SK-N-SH (cell line): ENCODE results near the gene RAMP1. TPM values are rescaled to one million over a fixed set of nuclear protein-coding genes. Genes with fewer than 3 reads are reported as not detected.

ENCODE experiments used
- CTCF ChIA-PET: fragments of 300-600, 350-600 bp; formaldehyde crosslinking; extraction: SDS; loops from one replicate; lab custom pipeline; 2021; lab: Yijun Ruan, JAX
- POLR2A ChIA-PET: fragments of 350-600 bp; sonication (Branson Sonifier 250); formaldehyde crosslinking; extraction: SDS; loops from one replicate; lab custom pipeline; 2020; ENCODE audit warnings: antibody characterized with exemption, inconsistent platforms; lab: Yijun Ruan, JAX
- DNase-seq: peaks from one replicate; pipeline ENCODE4 v3.0.0; 2012
- H2AFZ ChIP-seq: fragments of 200-600 bp; sonication (generic); 2 replicates; pipeline ENCODE4 v1.8.1; 2016; ENCODE audit warnings: antibody characterized with exemption, mild to moderate bottlenecking, low read depth
- H3F3A ChIP-seq: fragments of 200-600 bp; sonication (generic); replicated peaks from 2 replicates; pipeline ENCODE3; 2016; ENCODE audit warnings: antibody characterized with exemption, mild to moderate bottlenecking; ENCODE audit not compliant: insufficient read depth
- H3K27ac ChIP-seq, 2 experiments: fragments of 200-500 bp in 1 of 2; fragments of 200-600 bp in 1 of 2; sonication (Bioruptor generic) in 1 of 2; sonication (generic), shearing (Covaris generic) in 1 of 2; 2 replicates each; pipeline versions ENCODE4 v1.5.1 to v1.6.1; 2014 to 2016; ENCODE audit warnings: low read depth in 2 of 2, inconsistent platforms in 1 of 2, low read length in 1 of 2, mild to moderate bottlenecking in 1 of 2, mixed read lengths in 1 of 2
- H3K27me3 ChIP-seq: fragments of 200-600 bp; sonication (generic), shearing (Covaris generic); 2 replicates; pipeline ENCODE4 v1.6.1; 2016; ENCODE audit warnings: mixed run types; ENCODE audit not compliant: insufficient read depth
- H3K36me3 ChIP-seq, 2 experiments: fragments of 200-500 bp in 1 of 2; fragments of 200-600 bp in 1 of 2; sonication (Bioruptor generic) in 1 of 2; sonication (generic) in 1 of 2; replicated peaks in 1 of 2; 2 replicates each; pipeline versions ENCODE3 to v1.5.1; 2014 to 2016; ENCODE audit warnings: low read length in 1 of 2, mild to moderate bottlenecking in 1 of 2; ENCODE audit not compliant: insufficient read depth in 2 of 2, control insufficient read depth in 1 of 2
- H3K4me1 ChIP-seq, 2 experiments: fragments of 200-500 bp in 1 of 2; fragments of 200-600 bp in 1 of 2; sonication (Bioruptor generic) in 1 of 2; sonication (generic), shearing (Covaris generic) in 1 of 2; 2 replicates each; pipeline versions ENCODE4 v1.5.1 to v1.6.1; 2014 to 2016; ENCODE audit warnings: low read depth in 1 of 2, low read length in 1 of 2, mixed run types in 1 of 2; ENCODE audit not compliant: insufficient read depth in 2 of 2, control insufficient read depth in 1 of 2
- H3K4me2 ChIP-seq: fragments of 200-600 bp; sonication (generic), shearing (Covaris generic); 2 replicates; pipeline ENCODE4 v1.6.1; 2017; ENCODE audit warnings: mixed run types
- H3K4me3 ChIP-seq, 2 experiments: fragments of 200-500 bp in 1 of 2; fragments of 200-600 bp in 1 of 2; sonication (Bioruptor generic) in 1 of 2; sonication (generic), shearing (Covaris generic) in 1 of 2; 2 replicates each; pipeline versions ENCODE4 v1.5.1 to v1.8.1; 2014 to 2016; ENCODE audit warnings: low read depth in 2 of 2, inconsistent platforms in 1 of 2, low read length in 1 of 2, mild to moderate bottlenecking in 1 of 2, mixed read lengths in 1 of 2, moderate library complexity in 1 of 2
- H3K79me2 ChIP-seq: fragments of 200-600 bp; sonication (generic); 2 replicates; pipeline ENCODE4 v1.8.1; 2017; ENCODE audit warnings: mild to moderate bottlenecking; ENCODE audit not compliant: insufficient read depth
- H3K9ac ChIP-seq: fragments of 200-600 bp; sonication (generic); 2 replicates; pipeline ENCODE4 v1.6.1; 2017; ENCODE audit warnings: mixed run types
- H3K9me2 ChIP-seq: fragments of 200-600 bp; sonication (generic); 2 replicates; pipeline ENCODE4 v1.6.1; 2017; ENCODE audit warnings: mixed run types
- H3K9me3 ChIP-seq: fragments of 200-600 bp; sonication (generic); 2 replicates; pipeline ENCODE4 v1.6.1; 2017; ENCODE audit warnings: mixed run types, mild to moderate bottlenecking, moderate library complexity
- H4K20me1 ChIP-seq: fragments of 200-600 bp; sonication (generic); 2 replicates; pipeline ENCODE4 v1.6.1; 2017; ENCODE audit warnings: mild to moderate bottlenecking, mixed run types; ENCODE audit not compliant: insufficient read depth
- CTCF ChIP-seq: fragments of 200-600 bp; sonication (generic); IDR thresholded peaks from 2 replicates; pipeline ENCODE4 v1.6.1; 2017; ENCODE audit warnings: antibody characterized with exemption, mild to moderate bottlenecking, moderate library complexity
- ELF1 ChIP-seq: IDR thresholded peaks from 2 replicates; pipeline ENCODE4 v1.4.0; 2012
- EZH2phosphoT487 ChIP-seq: fragments of 200-600 bp; sonication (generic); IDR thresholded peaks from 2 replicates; pipeline ENCODE4 v1.6.1; 2017; ENCODE audit warnings: low read depth, mixed run types, mild to moderate bottlenecking, antibody characterized with exemption, moderate library complexity, borderline replicate concordance
- FOXJ3 ChIP-seq: sonication (generic); formaldehyde crosslinking; IDR thresholded peaks from 2 replicates; pipeline ENCODE4 v1.5.1; 2020; ENCODE audit warnings: mild to moderate bottlenecking, missing genetic modification reagents
- GABPA ChIP-seq: IDR thresholded peaks from 2 replicates; pipeline ENCODE4 v1.4.0; 2012; ENCODE audit warnings: low read depth, mild to moderate bottlenecking
- JUND ChIP-seq: IDR thresholded peaks from 2 replicates; pipeline ENCODE4 v1.4.0; 2012
- MEF2A ChIP-seq: IDR thresholded peaks from 2 replicates; pipeline ENCODE4 v1.4.0; 2012; ENCODE audit warnings: low read depth, borderline replicate concordance
- MXI1 ChIP-seq: IDR thresholded peaks from 2 replicates; pipeline ENCODE4 v1.6.1; 2012; ENCODE audit warnings: mild to moderate bottlenecking, low read depth, low read length, improper control_type of control experiment
- NFIC ChIP-seq: IDR thresholded peaks from 2 replicates; pipeline ENCODE4 v1.4.0; 2012; ENCODE audit warnings: borderline replicate concordance
- RAD21 ChIP-seq: IDR thresholded peaks from 2 replicates; pipeline ENCODE4 v1.6.1; 2012; ENCODE audit warnings: mild to moderate bottlenecking, low read length
- RCOR1 ChIP-seq: fragments of 150-350 bp; IDR thresholded peaks from 2 replicates; pipeline ENCODE4 v1.6.1; 2017; ENCODE audit warnings: antibody characterized with exemption, low read length
- RXRA ChIP-seq: IDR thresholded peaks from 2 replicates; pipeline ENCODE4 v1.4.0; 2012; ENCODE audit warnings: low read depth, mild to moderate bottlenecking, borderline replicate concordance
- WGBS: methylation state at CpG from one replicate; pipeline ENCODE4 v1.1.6; 2017; ENCODE audit warnings: low lambda C conversion rate; 5-methylcytosine and 5-hydroxymethylcytosine counted together
- polyA plus RNA-seq, 3 experiments: library from polyadenylated mRNA; depleted of rRNA; stranded (reverse); fragments of >200 nt; gene quantifications; 2 replicates each; pipeline ENCODE4 v1.2.3, GENCODE V29; 2012
- TF ChIP-seq, protein P1 (sequence below): IDR thresholded peaks from 2 replicates; pipeline ENCODE4 v1.4.0; 2012; ENCODE audit warnings: low read depth, borderline replicate concordance
- TF ChIP-seq, protein P2 (sequence below): fragments of 150-350 bp; IDR thresholded peaks from 2 replicates; pipeline ENCODE4 v1.6.1; 2016; ENCODE audit warnings: mild to moderate bottlenecking, low read depth, low read length

RAMP1 gene
- polyA plus RNA-seq, 1 of the 3 experiments (the other 2 are of a cell fraction) = 27.9 TPM

DNA sequence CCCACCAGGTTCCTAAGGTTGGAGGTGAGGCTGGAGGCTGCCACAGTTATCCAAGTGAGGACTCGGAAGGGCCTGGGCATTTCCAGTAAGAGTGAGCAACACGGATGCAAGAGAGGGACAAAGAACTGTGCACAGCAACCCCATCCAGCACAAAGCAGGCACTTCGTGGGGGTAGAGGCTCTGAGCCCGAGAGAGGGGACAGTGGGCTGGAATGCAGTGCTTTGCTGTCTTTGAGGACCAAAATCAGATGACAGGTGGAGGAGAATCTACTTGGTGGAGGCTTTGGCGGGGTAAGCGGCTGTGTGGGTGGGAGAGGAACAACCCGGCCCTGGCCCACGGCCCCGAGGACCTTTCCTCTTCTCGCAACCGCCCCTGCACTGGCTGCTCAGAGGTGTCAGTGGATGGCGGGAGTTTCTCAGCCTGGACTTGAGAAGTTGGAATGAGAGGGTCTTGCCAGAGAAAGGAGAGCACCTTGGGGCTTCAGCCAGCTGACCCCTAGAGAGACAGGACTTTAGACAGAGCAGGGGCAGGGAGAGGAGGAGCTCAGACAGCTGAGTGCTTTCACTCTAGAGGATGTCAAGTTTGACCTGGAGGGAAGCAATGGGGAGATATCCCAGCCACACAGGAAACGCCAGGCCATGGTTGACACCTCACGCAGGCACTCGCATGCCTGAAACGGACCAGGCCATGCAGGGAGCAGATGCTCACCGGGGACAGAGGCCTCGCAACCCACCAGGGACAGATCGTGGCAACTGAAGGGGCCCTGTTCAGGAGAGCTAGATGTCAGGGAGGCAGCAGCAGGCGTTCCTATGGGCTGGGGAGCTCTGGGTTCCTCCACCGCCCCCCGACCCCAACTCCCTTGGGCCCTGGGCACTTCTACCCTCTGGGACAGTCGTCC lies 11.6 kb downstream of the RAMP1 start:
- ChIA-PET CTCF (no interaction called here), POLR2A (no interaction called here)
- Histone ChIP-seq H3K4me3 (no peak overlapping the region), H3K9me3 (no peaks in the 10 kb centered on the region), H2AFZ (no peak overlapping the region), H3F3A (peaks cover 6% of the 10 kb centered on the region), H3K27me3 (no peaks in the 10 kb centered on the region), H3K4me1 (peaks cover 22 to 75% of the 10 kb centered on the region in 2 experiments; a peak in 3 of 4 replicates), H3K27ac (peak overlapping the region in 1 of 2 experiments; percentile 70; a peak in 1 of 4 replicates), H3K9ac (no peak overlapping the region), H4K20me1 (no peaks in the 10 kb centered on the region), H3K36me3 (no peaks in the 10 kb centered on the region), H3K79me2 (no peaks in the 10 kb centered on the region), H3K4me2 (no peak overlapping the region), H3K9me2 (no peaks in the 10 kb centered on the region)
- TF ChIP-seq NFIC (no peak), CTCF (no peak), GABPA (no peak), MXI1 (no peak), FOXJ3 (CRISPR knock-in tag) (no peak), ELF1 (no peak), EZH2phosphoT487 (no peak), RCOR1 (no peak), RAD21 (no peak), JUND (no peak), MEF2A (no peak), RXRA (no peak)
- TF ChIP-seq, protein P1, sequence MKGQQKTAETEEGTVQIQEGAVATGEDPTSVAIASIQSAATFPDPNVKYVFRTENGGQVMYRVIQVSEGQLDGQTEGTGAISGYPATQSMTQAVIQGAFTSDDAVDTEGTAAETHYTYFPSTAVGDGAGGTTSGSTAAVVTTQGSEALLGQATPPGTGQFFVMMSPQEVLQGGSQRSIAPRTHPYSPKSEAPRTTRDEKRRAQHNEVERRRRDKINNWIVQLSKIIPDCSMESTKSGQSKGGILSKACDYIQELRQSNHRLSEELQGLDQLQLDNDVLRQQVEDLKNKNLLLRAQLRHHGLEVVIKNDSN = no peak
- TF ChIP-seq, protein P2, sequence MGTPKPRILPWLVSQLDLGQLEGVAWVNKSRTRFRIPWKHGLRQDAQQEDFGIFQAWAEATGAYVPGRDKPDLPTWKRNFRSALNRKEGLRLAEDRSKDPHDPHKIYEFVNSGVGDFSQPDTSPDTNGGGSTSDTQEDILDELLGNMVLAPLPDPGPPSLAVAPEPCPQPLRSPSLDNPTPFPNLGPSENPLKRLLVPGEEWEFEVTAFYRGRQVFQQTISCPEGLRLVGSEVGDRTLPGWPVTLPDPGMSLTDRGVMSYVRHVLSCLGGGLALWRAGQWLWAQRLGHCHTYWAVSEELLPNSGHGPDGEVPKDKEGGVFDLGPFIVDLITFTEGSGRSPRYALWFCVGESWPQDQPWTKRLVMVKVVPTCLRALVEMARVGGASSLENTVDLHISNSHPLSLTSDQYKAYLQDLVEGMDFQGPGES = no peak
- 86% methylated on average over 15 of the region's 23 CpGs for WGBS
- DNase-seq = peak; percentile 67
